ENCODE data around the gene HMGB4. TPM values are rescaled to one million over a fixed set of nuclear protein-coding genes. Genes with fewer than 3 reads are reported as not detected.

Gene HMGB4
- total RNA-seq, 1 donor from 2014 or later, result not detected

- no peak for FAIRE-seq
- no peaks in the 10 kb centered on the region for H3K36me3 ChIP-seq (ENCODE audit: control insufficient read depth, insufficient read depth, low read length)
- no peak overlapping the region for H3K4me3 ChIP-seq (ENCODE audit: low read depth, low read length)
Observed at GRCh38 chr1:33824971-33825370, 38.9 kb upstream of the HMGB4 start.

GRCh38 chr1:33825506-33825905 is 38.4 kb upstream of the HMGB4 start:
- no peak for DNase-seq (ENCODE audit: low read depth)
- Histone ChIP-seq H3K27me3 (ENCODE audit: control insufficient read depth, insufficient read depth, low read length) (no peaks in the 10 kb centered on the region), H3K36me3 (ENCODE audit: control insufficient read depth, insufficient read depth, low read length) (no peaks in the 10 kb centered on the region), H3K4me3 (ENCODE audit: low read depth, low read length) (no peak overlapping the region)
- TF ChIP-seq, protein P1, sequence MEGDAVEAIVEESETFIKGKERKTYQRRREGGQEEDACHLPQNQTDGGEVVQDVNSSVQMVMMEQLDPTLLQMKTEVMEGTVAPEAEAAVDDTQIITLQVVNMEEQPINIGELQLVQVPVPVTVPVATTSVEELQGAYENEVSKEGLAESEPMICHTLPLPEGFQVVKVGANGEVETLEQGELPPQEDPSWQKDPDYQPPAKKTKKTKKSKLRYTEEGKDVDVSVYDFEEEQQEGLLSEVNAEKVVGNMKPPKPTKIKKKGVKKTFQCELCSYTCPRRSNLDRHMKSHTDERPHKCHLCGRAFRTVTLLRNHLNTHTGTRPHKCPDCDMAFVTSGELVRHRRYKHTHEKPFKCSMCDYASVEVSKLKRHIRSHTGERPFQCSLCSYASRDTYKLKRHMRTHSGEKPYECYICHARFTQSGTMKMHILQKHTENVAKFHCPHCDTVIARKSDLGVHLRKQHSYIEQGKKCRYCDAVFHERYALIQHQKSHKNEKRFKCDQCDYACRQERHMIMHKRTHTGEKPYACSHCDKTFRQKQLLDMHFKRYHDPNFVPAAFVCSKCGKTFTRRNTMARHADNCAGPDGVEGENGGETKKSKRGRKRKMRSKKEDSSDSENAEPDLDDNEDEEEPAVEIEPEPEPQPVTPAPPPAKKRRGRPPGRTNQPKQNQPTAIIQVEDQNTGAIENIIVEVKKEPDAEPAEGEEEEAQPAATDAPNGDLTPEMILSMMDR (IDR thresholded peaks at IDR 0.05; ENCODE audit: insufficient read depth, low read length, severe bottlenecking), result no peak
- no peak for FAIRE-seq

More at GRCh38 chr1:33824971-33825370, 38.9 kb upstream of the HMGB4 start:
- no peak for DNase-seq (ENCODE audit: low read depth)
- TF ChIP-seq, protein P1 (IDR thresholded peaks at IDR 0.05; ENCODE audit: insufficient read depth, low read length, severe bottlenecking), result no peak
- no peaks in the 10 kb centered on the region for H3K27me3 ChIP-seq (ENCODE audit: control insufficient read depth, insufficient read depth, low read length)

DNA sequence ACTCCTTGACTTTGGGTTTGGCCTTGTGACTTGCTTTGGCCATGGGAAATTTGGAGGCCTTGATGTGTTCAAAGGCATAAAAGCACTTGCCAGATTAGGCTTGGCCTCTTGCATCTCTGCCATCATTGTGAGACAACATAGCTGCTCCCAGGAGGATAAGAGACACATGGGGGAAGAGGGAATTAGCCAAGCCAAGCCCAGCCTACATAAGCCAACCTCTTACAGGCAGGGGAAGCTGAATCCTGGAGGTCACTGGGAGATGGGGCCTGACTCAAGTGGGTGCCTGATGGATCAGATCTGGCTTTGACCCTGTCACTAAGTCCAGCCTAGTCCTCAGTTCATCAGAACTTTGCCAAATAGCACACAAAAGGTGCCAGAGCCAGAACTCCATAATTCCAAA is 37.6 kb upstream of the HMGB4 start:
- Histone ChIP-seq H3K27me3 (ENCODE audit: control insufficient read depth, insufficient read depth, low read length) (no peaks in the 10 kb centered on the region), H3K36me3 (ENCODE audit: control insufficient read depth, insufficient read depth, low read length) (no peaks in the 10 kb centered on the region), H3K4me3 (ENCODE audit: low read depth, low read length) (no peak overlapping the region)
- no peak for DNase-seq (ENCODE audit: low read depth)
- peak; percentile 43 for FAIRE-seq
- TF ChIP-seq, protein P1 (IDR thresholded peaks at IDR 0.05; ENCODE audit: insufficient read depth, low read length, severe bottlenecking), result no peak

DNA sequence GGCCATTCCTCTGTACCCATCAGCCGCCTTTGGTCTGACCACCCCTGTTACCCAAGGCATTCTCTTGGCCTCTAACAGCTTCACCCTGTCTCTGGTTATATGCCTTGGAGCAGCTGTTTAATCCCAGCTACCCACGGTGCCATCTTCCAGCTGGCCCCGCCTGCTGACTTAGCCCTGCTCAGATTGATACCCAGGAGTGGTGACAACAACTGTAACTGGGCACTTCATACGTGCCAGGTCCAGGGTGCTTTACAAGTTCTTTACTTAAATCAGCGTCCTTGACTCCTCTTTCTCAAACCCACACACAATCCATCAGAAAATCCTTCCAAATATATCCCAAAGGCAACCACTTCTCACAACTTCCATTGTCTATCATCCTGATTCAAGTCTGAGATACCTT is 37.2 kb upstream of the HMGB4 start:
- no peaks in the 10 kb centered on the region for H3K27me3 ChIP-seq (ENCODE audit: control insufficient read depth, insufficient read depth, low read length)
- TF ChIP-seq, protein P1 (IDR thresholded peaks at IDR 0.05; ENCODE audit: insufficient read depth, low read length, severe bottlenecking), result no peak
- no peaks in the 10 kb centered on the region for H3K36me3 ChIP-seq (ENCODE audit: control insufficient read depth, insufficient read depth, low read length)
- DNase-seq (ENCODE audit: low read depth), result no peak
- no peak overlapping the region for H3K4me3 ChIP-seq (ENCODE audit: low read depth, low read length)
- no peak for FAIRE-seq

GRCh38 chr1:33828059-33828458 is 35.8 kb upstream of the HMGB4 start:
- TF ChIP-seq, protein P1 (IDR thresholded peaks at IDR 0.05; ENCODE audit: insufficient read depth, low read length, severe bottlenecking), result no peak
- no peak for DNase-seq (ENCODE audit: low read depth)
- no peaks in the 10 kb centered on the region for H3K36me3 ChIP-seq (ENCODE audit: control insufficient read depth, insufficient read depth, low read length)
- H3K4me3 ChIP-seq (ENCODE audit: low read depth, low read length), result no peak overlapping the region
- H3K27me3 ChIP-seq (ENCODE audit: control insufficient read depth, insufficient read depth, low read length), result no peaks in the 10 kb centered on the region
- no peak for FAIRE-seq

DNA sequence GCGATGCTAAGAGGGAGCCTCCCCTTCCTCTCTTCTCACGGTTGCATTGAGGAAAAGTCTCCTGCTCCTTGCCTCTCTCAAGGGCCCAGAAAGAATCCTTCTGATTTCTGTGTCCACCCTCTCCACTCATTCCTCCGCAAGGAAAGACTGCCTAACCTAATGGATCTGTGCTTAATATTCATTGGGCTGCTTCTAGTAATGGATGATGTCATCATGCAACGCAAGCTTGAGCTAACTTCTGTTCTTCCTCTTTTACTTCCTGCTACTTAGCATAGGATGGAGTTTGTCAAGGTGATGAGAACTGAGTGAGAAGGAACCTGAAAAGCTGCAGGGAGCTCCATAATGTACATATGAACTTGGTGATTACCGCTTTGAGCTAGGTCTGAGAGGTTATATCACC is 35.2 kb upstream of the HMGB4 start:
- H3K27me3 ChIP-seq (ENCODE audit: control insufficient read depth, insufficient read depth, low read length), result no peaks in the 10 kb centered on the region
- TF ChIP-seq, protein P1 (IDR thresholded peaks at IDR 0.05; ENCODE audit: insufficient read depth, low read length, severe bottlenecking), result no peak
- FAIRE-seq, result no peak
- H3K4me3 ChIP-seq (ENCODE audit: low read depth, low read length), result no peak overlapping the region
- DNase-seq (ENCODE audit: low read depth), result no peak
- no peaks in the 10 kb centered on the region for H3K36me3 ChIP-seq (ENCODE audit: control insufficient read depth, insufficient read depth, low read length)

Data from bronchial epithelial cell (primary cell).